Measurements from ENCODE around the gene PSKH1.

DNA sequence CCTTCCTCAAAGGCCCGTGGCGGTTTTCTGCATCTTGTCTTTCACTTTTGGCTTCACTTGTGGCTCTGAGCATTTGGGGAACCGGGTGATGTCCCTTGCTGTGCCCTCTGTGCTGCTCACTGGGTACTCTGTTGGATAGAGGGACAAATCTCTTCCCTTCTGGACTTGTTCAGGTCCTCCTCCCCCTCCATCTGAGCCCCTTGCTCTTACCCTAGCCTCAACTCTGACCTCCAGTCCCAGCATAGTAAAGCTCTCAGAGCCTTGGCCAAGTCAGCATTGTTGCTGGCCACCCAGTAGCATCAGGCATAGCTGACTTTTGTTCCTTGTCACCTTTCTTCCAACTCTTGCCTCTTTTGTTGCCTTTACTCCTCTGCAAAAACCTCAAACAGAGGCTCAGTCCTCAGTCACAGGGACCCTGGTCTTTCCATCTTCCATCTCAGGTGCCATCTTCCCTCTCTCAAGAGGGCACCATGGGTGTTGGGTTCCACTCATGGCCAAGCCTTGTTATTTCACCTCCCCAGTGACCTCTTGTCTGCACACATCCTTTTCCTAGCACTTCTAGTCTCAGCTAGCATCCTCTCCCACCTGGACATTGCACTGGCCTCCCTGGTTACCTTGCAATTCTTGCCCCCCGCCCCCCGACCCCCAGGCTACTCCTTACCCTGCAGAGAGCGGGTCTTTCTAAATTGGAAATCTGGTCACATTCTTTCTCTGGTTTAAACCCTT lies 44.0 kb downstream of the PSKH1 start:
- TF ChIP-seq, protein P1, sequence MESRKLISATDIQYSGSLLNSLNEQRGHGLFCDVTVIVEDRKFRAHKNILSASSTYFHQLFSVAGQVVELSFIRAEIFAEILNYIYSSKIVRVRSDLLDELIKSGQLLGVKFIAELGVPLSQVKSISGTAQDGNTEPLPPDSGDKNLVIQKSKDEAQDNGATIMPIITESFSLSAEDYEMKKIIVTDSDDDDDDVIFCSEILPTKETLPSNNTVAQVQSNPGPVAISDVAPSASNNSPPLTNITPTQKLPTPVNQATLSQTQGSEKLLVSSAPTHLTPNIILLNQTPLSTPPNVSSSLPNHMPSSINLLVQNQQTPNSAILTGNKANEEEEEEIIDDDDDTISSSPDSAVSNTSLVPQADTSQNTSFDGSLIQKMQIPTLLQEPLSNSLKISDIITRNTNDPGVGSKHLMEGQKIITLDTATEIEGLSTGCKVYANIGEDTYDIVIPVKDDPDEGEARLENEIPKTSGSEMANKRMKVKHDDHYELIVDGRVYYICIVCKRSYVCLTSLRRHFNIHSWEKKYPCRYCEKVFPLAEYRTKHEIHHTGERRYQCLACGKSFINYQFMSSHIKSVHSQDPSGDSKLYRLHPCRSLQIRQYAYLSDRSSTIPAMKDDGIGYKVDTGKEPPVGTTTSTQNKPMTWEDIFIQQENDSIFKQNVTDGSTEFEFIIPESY (IDR thresholded peaks at IDR 0.05), result no peak
- TF ChIP-seq, protein P2, sequence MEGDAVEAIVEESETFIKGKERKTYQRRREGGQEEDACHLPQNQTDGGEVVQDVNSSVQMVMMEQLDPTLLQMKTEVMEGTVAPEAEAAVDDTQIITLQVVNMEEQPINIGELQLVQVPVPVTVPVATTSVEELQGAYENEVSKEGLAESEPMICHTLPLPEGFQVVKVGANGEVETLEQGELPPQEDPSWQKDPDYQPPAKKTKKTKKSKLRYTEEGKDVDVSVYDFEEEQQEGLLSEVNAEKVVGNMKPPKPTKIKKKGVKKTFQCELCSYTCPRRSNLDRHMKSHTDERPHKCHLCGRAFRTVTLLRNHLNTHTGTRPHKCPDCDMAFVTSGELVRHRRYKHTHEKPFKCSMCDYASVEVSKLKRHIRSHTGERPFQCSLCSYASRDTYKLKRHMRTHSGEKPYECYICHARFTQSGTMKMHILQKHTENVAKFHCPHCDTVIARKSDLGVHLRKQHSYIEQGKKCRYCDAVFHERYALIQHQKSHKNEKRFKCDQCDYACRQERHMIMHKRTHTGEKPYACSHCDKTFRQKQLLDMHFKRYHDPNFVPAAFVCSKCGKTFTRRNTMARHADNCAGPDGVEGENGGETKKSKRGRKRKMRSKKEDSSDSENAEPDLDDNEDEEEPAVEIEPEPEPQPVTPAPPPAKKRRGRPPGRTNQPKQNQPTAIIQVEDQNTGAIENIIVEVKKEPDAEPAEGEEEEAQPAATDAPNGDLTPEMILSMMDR (IDR thresholded peaks at IDR 0.05; ENCODE audit: low read depth, low read length, missing input control), result no peak
- no peak for TF ChIP-seq JUND (IDR thresholded peaks at IDR 0.05)
- TF ChIP-seq SP1 (IDR thresholded peaks at IDR 0.05), result no peak
- TF ChIP-seq, protein P3, sequence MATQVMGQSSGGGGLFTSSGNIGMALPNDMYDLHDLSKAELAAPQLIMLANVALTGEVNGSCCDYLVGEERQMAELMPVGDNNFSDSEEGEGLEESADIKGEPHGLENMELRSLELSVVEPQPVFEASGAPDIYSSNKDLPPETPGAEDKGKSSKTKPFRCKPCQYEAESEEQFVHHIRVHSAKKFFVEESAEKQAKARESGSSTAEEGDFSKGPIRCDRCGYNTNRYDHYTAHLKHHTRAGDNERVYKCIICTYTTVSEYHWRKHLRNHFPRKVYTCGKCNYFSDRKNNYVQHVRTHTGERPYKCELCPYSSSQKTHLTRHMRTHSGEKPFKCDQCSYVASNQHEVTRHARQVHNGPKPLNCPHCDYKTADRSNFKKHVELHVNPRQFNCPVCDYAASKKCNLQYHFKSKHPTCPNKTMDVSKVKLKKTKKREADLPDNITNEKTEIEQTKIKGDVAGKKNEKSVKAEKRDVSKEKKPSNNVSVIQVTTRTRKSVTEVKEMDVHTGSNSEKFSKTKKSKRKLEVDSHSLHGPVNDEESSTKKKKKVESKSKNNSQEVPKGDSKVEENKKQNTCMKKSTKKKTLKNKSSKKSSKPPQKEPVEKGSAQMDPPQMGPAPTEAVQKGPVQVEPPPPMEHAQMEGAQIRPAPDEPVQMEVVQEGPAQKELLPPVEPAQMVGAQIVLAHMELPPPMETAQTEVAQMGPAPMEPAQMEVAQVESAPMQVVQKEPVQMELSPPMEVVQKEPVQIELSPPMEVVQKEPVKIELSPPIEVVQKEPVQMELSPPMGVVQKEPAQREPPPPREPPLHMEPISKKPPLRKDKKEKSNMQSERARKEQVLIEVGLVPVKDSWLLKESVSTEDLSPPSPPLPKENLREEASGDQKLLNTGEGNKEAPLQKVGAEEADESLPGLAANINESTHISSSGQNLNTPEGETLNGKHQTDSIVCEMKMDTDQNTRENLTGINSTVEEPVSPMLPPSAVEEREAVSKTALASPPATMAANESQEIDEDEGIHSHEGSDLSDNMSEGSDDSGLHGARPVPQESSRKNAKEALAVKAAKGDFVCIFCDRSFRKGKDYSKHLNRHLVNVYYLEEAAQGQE (IDR thresholded peaks at IDR 0.05), result no peak
- TF ChIP-seq, protein P4, sequence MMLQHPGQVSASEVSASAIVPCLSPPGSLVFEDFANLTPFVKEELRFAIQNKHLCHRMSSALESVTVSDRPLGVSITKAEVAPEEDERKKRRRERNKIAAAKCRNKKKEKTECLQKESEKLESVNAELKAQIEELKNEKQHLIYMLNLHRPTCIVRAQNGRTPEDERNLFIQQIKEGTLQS (IDR thresholded peaks at IDR 0.05), result no peak
- TF ChIP-seq, protein P5, sequence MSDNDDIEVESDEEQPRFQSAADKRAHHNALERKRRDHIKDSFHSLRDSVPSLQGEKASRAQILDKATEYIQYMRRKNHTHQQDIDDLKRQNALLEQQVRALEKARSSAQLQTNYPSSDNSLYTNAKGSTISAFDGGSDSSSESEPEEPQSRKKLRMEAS (IDR thresholded peaks at IDR 0.05), result no peak
- TF ChIP-seq RAD21 (IDR thresholded peaks at IDR 0.05), result no peak

All from liver (tissue), 3 donors.